Thyroid gland (tissue), 4 donors: Measurements from ENCODE around the gene CLEC2L.

Experiments
- POLR2A ChIP-seq, 2 donors: fragments of 450-650 bp; IDR thresholded peaks; one replicate each; pipeline ENCODE4 v1.6.1; 2017; ENCODE audit warnings: antibody characterized with exemption in 2 of 2, mild to moderate bottlenecking in 2 of 2, moderate library complexity in 1 of 2
- TF ChIP-seq, protein P1 (sequence below), 6 experiments: fragments of 200-600 bp in 3 of 6; fragments of 450-650 bp in 3 of 6; sonication (generic) in 3 of 6; IDR thresholded peaks; one replicate each; pipeline ENCODE4 v1.5.1; 2016 to 2019; ENCODE audit warnings: antibody characterized with exemption in 6 of 6, mild to moderate bottlenecking in 2 of 6, inconsistent platforms in 1 of 6, moderate library complexity in 1 of 6

DNA sequence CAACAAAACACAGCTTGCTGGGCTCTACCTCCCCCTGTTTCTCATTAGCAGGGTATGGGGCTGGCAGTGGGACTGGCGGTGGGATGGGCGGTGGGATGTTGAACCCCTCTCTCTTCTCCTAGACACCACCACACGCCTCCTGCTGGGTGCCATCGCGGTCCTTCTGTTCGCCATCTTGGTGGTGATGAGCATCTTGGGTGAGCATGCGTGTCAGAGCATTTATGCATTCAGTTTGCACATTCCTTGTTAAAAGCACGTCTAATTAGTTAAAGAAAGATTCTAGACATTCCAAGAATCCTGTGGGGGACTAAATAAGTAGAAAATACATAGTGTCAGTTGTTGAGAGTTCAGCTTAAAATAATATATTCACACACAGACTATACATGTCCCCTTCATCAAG, 12.7 kb downstream of the CLEC2L start:
- TF ChIP-seq, protein P1, sequence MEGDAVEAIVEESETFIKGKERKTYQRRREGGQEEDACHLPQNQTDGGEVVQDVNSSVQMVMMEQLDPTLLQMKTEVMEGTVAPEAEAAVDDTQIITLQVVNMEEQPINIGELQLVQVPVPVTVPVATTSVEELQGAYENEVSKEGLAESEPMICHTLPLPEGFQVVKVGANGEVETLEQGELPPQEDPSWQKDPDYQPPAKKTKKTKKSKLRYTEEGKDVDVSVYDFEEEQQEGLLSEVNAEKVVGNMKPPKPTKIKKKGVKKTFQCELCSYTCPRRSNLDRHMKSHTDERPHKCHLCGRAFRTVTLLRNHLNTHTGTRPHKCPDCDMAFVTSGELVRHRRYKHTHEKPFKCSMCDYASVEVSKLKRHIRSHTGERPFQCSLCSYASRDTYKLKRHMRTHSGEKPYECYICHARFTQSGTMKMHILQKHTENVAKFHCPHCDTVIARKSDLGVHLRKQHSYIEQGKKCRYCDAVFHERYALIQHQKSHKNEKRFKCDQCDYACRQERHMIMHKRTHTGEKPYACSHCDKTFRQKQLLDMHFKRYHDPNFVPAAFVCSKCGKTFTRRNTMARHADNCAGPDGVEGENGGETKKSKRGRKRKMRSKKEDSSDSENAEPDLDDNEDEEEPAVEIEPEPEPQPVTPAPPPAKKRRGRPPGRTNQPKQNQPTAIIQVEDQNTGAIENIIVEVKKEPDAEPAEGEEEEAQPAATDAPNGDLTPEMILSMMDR (IDR thresholded peaks at IDR 0.05), result no peak
- TF ChIP-seq POLR2A (IDR thresholded peaks at IDR 0.05), result no peak
